HG03139 (cell line): ENCODE results near the gene TNRC6C.
A peak's percentile ranks its signal among the peaks of the same experiment; 100 is the strongest.
"Not testable (repeated sequence)": the region's sequence is repeated elsewhere in the genome, so short reads cannot be mapped to it uniquely, and the experiment has no call there.

Experiments
- ATAC-seq: cut with Tn5 transposase; IDR thresholded peaks from one replicate; pipeline ENCODE4 v1.9.1; 2021; ENCODE audit not compliant: unreplicated experiment

The TNRC6C gene

DNA sequence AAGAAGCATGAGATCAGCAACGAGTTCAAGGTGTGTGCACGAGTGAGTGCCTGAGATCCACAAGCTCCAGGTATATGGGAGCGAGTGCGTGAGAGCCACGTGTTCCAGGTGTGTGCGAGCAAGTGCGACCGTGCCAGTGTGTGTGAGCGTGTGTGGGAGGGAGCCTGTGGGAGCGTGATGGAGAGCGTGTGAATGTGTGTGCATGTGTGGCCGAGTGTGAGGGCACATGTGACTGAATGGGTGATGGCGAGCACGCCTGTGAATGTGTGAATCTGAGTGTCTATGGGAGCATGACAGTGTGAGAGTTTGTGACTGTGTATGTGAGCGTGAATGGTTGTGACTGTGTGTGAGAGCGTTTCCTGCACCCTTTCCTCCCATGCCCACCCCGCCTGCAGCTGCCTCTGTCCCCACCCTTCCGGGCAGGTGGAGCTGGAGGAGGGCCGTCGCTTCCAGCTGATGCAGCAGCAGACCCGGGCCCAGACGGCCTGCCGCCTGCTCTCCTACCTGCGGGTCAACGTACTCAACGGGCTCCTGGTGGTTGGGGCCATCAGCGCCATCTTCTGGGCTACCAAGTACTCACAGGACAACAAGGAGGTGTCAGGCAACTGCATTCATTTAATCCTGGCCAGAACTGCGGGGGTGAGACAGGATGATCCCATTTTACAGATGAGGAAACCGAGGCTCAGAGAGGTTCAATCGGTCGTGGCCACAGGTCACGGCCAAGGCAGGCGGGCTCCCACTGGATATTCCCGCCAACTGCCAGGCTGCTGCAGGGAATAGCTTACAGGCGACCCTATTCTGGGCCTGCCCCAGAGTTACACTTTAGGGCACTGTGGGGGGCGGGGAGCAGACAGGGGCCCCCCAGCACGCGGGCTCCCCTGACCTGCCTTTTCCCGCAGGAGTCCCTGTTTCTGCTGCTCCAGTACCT is 175.7 kb downstream of the TNRC6C start:
- ATAC-seq = no peak

GRCh38 chr17:78134899-78135385 is 176.4 kb downstream of the TNRC6C start:
- no peak for ATAC-seq

- no peak for ATAC-seq
These were observed 177.5 kb downstream of the TNRC6C start for GRCh38 chr17:78135858-78136500.

DNA sequence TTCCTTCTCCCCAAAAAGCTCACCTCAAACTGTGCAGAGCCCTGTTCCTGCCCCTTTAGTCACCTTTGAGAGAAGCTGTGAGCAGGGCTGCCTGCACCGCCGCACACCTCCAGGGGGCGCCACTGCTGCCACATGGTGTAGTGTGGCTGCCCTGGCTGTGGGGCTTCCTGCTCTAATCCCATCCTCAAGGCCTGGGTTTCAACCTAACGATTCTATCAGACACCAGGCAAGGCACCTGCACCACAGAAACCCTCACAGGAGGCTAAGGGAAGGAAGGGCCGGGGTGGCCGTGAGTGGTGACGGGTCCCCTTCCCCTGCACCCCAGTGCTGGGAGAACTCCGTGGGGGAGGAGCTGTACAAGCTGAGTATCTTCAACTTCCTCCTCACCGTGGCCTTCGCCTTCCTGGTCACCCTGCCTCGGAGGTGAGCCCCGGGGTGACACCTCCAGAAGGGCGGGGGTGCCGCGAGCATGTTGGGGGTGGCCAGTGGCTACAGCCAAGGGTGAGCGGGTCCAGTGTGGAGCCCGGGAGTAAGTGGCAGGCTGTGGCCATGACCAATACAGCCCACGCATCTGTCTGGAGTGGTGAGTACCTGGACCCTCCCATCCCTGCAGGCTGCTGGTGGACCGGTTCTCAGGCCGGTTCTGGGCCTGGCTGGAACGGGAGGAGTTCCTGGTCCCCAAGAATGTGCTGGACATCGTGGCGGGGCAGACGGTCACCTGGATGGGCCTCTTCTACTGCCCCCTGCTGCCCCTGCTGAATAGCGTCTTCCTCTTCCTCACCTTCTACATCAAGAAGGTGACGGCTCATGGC is 179.1 kb downstream of the TNRC6C start:
- ATAC-seq = no peak

DNA sequence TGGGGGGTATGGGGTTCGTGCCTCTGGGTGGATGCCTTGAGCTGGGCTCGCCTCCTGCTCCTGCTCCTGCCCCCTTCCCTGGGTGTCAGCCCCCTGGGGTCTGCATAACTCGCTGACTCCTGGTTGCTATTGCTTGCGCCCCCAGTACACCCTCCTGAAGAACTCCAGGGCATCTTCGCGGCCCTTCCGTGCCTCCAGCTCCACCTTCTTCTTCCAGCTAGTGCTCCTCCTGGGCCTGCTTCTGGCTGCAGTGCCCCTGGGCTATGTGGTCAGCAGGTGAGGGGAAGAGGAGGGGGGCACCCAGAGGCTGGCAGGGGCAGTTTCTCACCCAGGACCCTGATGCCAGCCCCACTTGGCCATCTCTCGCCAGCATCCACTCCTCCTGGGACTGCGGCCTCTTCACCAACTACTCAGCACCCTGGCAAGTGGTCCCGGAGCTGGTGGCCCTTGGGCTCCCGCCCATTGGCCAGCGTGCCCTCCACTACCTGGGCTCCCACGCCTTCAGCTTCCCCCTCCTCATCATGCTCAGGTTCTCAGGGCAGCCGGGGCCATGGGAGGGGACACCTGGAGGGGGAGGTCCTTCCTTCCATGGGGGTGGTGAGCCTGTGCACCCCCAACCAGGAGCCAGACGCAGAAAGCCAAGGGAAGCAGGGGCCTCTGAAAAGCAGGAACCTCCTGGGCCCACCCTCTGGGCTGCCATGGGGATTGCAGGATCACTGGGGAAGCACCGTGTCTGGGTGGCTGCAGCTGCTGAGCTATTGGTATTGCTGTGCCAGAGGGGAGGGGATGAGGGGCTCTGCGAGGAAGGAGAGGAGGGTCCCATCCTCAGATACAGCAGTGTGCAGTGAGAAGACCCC is 179.9 kb downstream of the TNRC6C start:
- no peak for ATAC-seq

GRCh38 chr17:78139861-78140168 is 181.3 kb downstream of the TNRC6C start:
- not testable (repeated sequence) for ATAC-seq

- ATAC-seq = peak; percentile 70
These were observed 181.9 kb downstream of the TNRC6C start for GRCh38 chr17:78140169-78141051.

DNA sequence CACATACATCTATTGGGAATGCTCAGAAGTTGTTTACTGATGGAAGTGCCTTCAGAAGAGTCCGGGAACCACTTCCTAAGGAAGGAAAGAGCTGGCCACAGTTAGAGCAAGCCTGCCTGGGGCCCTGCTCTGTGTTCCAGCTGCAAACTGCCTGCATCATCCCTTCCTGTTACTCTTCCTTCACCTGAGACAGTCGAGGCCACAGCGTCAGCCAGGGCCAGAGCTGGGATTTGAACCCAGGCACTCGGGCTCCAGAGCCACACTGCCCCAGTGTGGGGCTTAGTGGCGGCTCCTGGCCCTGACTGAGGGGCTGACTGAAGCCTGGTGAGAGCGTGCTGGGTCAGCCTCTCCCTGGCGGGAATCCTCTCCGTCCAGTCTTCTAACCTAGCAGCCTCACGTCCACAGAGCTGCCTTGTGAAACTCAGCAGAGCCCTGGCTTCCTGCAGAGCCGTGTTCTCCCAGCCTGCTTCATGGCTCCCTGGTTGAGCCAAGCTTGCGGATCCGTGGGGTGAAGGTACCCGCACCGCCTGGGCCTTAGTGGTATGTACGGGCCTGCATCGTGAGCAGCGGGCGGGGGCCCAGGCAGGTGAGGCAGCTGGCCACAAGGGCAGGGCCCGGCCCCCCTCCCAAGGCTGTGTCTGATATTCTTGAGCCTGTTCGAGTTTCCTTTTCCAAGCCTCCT is 183.1 kb downstream of the TNRC6C start:
- ATAC-seq = no peak

- no peak for ATAC-seq
These were observed 183.8 kb downstream of the TNRC6C start for GRCh38 chr17:78142119-78142861.

DNA sequence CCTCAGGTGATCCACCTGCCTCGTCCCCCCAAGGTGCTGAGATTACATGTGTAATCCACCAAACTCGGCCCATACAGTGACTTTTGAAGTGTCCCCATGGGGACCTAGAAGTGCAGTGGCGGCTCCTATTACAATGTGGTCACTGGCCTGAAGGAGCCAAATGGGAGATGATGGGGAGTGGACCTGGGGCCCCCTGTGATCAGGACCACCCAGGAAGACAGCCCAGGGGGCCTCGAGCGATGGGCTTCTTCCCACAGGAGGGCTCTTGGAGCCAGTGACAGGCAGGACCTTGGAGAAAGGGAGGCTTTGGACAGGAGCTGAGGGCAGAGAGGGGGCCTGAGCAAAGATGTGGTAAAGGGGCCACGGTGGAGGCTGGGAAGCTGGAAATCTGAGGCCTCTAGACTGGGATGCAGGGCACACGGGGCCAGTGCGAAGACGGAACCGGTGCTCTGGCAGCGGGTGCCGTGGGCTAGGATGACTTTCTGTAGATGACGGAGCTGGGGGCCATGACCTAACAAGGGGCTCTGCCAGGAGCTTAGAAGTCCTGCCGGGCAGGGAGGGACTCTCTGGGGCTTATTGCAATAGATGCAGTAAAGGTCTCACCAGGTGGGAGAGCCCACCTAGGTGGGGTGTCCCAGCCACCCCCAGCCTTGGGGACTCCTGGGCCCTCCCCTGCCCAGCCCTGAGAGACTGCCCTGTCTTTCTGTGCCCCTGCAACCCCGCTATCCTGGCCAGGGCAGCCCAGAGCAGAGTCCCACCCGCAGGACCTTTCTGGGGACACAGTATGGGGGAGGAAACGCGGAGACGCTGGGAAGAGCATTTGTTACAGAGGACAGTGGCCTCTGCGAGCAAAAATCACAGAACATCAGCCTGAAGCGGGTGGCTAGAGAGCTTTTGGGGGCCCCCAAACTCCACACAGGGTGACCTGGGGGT is 185.0 kb downstream of the TNRC6C start:
- no peak for ATAC-seq

DNA sequence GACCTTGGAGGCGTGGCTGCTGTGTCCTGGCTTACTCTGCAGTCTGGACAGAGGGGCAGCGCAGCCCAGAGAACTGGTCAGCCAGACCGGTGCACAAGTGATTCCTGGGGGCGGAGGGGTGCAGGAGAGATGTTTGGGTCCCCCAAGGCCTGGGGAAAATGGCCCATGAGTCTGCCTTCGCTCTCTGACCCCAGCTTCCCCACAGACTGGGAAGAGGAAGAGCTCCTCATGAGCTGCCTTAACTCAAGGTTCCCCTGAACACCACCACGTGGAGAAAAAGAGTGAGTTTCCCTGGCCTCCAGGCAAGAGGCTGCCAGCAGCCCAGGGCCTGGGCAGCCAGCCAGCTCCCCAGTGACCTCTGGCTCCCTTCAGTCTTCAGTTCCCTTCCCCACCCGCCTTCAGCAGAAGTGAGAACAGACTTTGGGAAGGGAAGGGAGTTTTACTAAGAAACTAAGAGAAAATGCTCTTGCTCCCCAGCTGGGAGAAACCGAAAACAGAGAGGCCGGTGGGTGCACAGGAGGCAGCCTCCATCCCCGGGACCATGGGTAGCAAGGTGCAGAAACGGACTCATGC is 185.7 kb downstream of the TNRC6C start:
- ATAC-seq = no peak

GRCh38 chr17:78144736-78145641 is 186.5 kb downstream of the TNRC6C start:
- ATAC-seq = no peak

DNA sequence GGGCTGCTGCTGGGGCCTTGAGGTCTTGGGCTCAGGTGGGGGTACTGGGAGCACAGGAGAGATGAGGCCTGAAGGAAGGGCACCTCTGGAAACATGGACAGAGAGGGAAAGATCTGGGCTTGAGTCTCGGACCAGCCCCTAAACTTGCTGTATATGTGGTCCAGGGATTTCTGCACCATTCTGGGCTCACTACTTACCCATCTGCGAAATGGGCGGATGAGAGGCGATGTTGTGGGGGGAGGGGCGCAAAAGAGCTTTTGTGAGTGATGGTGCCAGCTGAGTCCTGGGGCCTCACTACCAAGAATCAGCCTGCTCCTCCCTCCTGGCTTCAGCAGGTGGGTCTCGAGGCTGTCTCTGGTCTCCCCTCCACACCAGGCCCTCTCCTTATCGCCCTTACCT is 188.0 kb downstream of the TNRC6C start:
- no peak for ATAC-seq

DNA sequence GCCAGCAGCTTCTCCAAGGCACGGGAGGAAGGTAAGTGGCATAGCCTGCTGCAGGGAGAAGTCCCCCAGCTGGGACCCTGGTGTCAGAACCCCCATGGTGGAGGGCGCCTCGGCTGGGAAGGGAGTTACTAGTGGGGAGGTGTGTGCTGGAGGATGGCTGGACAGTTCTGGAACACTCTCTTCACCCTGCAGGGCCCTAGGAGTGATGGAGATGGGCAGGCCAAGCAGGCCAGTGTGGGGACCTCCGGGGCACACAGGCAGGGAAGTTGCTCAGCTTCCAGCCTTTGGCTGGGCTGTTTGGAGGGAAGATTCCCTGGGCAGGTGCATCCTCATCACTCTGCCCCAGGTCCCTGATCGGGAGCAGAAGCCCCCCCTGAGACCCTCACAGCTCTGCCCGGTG is 188.4 kb downstream of the TNRC6C start:
- ATAC-seq = no peak

- ATAC-seq = no peak
These were observed 189.0 kb downstream of the TNRC6C start for GRCh38 chr17:78147315-78147998.
